HG03439 (cell line): ENCODE results near the gene RPS14.
A peak's percentile ranks its signal among the peaks of the same experiment; 100 is the strongest.
"Not testable (repeated sequence)": the region's sequence is repeated elsewhere in the genome, so short reads cannot be mapped to it uniquely, and the experiment has no call there.

Experiments used
- ATAC-seq: cut with Tn5 transposase; IDR thresholded peaks from one replicate; pipeline ENCODE4 v1.9.1; 2021; ENCODE audit warnings: mild to moderate bottlenecking, moderate library complexity; ENCODE audit not compliant: unreplicated experiment

The RPS14 gene

DNA sequence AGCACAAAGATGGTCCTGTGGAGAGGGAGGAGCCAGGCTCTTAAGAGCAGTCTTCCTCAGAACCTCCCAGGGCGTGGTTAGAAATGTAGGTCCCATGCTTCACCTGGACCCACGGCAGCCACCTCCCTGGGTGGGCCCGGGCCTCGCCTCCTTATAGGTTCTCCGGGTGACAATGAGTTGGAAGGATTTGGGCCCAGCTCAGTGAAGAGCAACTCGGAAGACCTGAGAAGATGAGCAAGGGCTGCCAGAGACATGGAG, 32.1 kb upstream of the RPS14 start:
- ATAC-seq: no peak

DNA sequence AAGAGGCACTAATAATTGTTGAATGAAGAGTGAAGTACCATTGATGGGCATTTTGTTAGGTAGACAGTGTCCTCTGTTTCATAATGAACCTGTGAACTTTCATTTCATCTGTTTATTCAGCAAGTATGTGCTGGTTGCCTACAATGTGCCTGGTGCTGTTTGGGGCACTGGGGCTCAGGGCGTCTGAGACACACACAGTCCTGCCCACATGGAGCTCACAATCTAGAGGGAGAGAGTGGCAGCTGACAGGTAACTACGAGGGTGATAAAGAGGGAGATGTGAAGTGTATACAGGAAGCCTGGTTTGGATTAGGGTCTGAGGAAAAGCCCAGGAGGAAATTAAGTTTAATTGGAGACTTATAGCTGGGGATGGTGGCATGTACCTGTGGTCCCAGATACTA, 29.9 kb upstream of the RPS14 start:
- no peak for ATAC-seq

DNA sequence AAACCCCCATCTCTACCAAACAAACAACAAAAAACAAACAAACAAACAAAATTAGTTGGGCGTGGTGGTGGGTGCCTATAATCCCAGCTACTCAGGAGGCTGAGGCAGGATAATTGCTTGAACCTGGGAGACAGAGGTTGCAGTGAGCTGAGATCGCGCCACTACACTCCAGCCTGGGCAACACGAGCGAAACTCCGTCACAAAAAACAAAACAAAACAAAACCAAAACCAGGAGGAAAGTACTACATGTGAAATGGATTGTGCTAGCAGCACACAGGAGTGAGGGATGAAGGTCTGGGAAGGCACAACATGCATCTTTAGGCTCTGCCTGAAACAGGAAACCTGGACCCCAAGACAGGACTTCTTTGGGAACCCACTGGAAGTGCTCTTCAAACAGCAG, 27.0 kb upstream of the RPS14 start:
- not testable (repeated sequence) for ATAC-seq

DNA sequence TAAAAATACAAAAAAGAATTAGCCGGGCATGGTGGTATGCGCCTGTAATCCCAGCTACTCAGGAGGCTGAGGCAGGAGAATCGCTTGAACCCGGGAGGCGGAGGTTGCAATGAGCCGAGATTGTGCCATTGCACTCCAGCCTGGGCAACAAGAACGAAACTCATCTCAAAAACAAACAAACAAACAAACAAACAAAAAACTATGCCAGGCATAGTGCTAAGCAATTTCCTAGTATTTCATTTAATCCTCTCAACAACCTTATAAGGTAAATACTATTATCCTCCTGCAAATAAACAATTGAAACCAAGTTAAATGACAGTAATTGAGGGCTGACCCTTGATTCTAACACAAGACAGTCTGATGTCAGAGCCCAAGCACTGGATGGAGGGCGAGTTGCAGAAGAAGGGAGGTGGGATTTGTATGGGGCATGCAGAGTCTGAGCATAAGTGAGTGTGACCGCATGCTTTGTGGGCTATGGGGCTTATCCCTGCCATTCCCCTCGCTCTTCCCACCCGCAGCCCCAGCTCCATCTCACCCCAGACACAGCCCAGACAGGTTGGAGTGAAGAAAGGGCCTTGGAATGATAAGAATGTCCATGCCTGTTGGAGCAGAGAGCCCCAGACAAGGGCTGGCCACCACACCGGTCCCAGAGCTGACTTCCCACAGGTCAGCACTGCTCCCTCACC, 24.3 kb upstream of the RPS14 start:
- ATAC-seq: no peak

DNA sequence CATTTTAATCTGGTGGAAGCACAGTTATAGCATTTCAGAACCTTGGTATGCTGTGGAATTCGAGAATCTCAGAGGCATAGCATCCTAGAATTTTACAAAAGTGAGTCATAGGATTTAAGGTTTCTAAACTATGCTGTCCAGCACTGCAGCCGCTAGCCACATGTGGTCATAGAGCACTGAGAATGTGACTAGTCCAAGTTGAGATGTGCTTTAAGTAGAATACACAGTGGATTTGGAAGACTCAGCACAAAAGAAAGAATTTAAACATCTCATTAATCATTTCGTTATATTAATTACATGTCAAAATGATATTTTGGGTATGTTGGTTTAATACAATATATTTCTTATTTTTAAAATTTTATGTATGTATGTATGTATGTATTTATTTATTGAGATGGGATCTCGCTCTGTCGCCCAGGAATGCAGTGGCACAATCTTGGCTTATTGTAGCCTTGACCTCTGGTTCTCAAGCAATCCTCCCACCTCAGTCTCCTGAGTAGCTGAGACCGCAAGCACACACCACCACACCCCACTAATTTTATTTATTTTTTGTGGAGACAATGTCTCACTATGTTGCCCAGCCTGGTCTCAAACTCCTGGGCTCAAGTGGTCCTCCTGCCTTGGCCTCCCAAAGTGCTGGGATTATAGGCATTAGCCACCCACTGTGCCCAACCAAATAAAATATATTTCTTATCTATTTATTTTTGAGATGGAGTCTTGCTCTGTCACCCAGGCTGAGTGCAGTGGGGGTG, 20.4 kb upstream of the RPS14 start:
- no peak for ATAC-seq

DNA sequence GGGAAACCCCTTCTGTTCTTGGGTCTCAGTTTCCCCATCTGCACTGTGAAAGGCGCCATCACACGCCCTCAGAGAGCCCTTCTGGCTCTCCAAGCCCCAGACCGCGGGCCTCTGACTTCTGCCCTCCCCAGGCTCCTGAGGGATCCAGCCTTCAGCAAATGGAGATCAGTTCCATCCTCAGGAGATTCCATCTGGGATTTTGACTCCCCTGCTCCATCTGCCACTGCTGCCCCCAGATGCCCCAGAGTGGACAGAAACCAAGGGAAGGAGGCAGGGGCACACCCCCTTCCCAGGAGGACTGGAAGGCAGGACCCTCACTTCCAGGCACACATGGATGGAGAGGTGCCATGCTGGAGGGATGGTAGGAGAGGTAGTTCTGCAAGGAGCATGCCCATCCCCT, 18.7 kb upstream of the RPS14 start:
- no peak for ATAC-seq

DNA sequence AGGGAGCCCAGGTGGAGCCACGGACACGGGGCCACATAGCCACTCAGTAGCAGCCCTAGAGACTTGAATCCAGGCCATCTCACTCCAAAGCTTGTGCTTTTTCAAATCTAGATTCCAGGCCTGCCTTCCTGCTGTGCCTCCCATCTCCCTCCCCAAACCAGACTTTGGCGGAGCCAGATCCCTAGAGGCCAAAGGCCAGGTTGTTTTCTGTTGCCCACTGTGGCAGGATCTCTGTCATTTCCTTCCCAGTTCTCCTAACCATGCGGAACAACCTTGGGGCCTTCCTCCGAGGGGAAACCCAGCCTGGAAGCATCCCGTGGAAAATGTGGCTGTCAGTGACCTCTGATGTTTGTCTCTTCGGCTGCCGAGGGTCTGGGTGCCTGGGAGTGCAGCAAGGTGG, 16.4 kb upstream of the RPS14 start:
- no peak for ATAC-seq

DNA sequence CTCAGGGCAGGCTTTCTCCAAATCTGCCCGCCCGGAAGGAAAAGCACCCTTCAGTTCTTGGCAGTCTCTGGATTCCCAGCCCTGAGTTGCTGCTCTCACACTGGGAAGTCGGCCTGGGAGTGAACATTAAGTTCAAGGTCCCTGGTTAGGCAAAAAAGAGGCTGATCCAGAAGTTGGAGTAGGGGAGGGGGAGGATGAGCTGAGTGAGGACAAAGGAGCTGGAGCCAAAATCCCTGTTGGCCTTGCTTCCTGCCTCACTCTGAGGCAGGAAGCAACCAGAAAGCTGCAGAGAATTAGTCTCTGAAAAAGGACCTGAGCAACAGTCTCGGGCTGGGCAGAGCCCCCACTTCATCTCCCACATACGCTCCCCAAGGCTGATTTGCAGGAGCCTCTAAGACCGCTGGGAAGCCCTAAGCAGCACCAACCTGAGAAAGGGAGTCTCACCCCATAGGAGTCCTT, 15.0 kb upstream of the RPS14 start:
- ATAC-seq: no peak

DNA sequence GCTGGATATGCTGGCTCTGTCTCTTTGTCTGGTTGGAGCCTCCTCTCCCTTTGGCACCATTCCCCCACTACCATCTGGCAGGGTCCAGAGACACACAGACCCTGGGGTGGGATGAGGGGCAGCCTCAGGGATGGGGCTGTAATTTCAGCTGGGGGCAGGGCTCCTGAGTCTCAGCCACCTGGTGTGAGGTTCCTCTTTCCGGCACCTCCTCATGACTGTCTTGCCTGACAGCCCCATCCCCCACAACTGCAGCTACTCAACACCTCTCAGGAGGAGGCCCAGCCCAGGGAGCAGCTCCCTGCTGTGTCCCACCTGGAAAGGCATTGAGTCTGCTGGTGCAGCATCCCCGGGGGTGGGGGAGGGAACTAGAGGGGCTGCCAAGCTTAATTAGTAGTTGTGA, 11.7 kb upstream of the RPS14 start:
- peak; percentile 65 for ATAC-seq

DNA sequence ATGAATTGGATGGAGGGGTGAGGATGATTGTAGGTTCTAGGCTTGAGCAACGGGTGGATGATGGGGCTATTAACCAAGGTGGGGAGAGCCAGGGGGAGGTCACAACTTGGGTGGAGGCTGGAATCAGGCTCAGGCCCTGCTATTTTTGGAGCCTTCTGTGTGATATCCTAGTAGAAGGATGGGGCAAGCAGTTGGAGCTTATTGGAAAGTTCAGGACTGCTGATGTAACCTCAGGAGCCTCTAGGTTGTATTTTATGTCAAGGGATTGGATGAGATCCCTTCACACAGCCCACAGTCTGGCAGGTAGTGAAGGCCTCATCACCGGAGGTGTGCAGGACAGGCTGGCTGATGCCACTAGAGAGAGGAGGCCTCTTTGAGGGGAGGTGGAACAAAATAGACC, 11.2 kb upstream of the RPS14 start:
- ATAC-seq: no peak

DNA sequence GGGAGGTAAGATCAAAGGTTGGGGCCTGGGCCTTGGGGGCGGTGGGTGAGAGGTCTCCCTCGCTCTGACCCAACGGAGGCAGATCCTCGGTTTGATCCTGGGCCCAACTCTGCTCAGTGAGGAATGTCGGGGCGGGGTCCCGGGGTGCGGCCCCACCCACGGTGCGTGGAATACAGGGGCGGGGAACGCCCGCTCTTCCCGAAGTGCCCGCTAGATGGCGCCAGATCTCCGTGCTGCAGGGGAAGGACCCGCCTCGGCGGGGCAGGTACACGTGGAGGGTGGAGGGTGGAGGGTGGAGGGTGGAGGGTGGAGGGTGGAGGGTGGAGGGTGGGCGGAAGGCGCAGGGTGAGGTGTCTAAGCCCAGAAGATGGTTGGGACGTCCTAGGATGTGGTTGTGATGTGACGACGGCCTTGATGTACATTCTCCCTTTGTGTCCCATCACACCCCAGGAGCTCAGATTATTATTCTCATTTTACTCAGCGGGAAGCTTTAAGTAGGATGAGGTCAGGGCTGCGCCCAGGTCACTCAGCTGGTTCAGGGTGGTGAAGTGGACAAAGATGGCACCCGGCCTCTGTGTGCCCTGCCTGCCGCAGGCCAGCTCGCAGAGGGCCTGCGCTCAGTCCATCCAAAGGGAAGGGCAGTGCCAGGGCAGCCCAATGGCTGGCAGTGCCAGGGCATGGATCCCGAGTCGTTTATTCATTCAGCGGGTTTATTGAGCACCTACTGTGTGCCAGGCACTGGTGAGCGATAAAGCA, 9.4 kb upstream of the RPS14 start:
- peak; percentile 64 for ATAC-seq

DNA sequence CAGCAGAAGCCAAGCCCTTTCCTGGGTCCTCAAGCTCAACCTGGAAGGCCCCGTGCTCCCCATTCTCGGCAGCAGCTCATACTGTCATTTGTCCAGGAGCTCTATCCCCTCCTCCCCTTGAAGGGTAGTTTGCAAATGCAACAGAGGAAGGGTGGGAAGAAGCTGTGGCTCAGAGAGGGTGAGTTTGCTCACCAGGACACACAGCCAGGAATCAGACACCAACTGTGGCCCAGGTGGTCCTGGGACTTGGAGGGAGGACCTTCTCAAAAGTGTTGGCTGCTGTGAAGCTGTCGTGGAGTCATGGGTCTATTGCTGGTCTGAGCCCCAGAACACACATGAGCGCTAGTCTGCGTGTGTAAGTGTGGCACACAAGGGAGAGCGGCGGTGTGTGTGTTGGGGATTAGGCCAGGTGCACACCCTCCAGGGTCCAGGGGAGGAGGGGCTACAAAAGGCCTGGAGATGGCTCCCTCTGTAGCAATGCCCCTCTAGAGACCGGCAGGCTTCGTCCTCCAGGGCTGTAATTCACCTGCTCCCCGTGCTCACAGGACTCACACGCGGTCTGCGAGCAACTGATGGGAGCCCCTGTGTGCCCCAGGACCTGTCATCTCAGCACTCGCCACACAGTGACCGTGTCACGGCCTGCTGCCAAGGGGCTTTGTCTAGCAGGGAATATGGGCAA, 8.2 kb upstream of the RPS14 start:
- no peak for ATAC-seq

DNA sequence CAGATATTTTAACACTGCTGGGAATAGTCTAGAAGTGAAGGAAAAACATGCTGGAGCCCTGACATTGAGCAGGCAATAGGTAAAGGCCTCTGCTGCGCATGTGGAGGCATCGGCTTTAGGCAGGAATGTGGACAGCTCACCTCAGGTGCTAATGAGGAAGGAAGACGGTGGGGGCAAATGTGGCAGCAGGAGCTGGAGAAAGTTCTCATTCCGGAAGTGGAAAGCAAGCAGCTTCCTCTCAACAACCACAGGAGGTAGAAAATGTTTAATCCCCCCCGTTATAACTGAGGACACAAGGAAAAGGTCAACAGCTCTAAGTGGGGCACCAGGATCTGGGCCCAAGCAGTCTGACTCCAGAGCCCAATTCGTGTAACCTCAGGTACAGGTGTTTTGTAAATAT, 7.6 kb upstream of the RPS14 start:
- ATAC-seq: no peak

DNA sequence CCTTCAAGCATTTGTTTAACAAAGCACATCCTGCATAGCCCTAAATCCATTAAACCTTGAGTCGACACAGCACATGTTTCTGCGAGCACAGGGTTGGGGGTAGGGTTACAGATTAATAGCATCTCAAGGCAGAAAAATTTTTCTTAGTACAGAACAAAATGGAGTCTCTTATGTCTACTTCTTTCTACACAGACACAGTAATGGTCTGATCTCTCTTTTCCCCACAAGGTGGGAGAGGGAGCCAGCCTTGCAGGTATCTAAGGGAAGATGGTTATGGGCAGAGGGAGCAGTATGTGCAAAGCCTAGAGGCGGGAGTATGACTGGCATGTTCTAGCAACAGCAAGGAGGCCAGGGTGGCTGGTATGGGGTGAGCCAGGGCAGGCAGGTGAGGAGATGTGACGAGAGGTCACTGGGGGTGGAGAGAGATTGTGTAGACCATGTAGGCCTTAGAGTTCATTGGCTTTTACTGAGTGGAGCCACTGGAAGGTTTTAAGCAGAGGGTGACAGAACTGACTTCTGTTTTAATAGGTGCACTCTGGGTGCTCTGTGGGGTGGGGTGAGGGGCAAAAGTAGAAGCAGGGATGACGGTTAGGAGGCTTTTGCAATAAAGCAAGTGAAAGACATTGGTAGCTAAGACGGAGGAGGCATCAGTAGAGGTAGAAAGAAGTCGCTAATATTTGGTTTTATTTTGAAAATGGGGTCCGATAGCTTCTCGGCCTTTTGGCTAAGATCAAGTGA, 5.1 kb upstream of the RPS14 start:
- no peak for ATAC-seq

DNA sequence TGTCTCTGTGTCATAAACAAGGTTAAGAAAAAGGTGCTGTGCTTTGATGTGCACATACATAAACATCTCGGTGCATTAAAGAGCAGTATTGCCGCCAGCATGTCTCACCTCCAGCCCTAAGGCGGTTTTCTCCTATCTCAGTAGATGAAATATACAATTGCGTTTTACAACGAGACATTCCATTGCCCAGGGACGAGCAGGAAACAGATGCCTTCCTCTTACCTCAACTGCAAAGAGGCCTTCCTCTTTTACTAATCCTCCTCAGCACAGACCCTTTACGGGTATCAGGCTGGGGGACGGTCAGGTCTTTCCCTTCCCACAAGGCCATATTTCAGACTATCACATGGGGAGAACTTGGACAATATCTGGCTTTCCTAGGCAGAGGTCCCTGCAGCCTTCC, 4.5 kb upstream of the RPS14 start:
- ATAC-seq: not testable (repeated sequence)

DNA sequence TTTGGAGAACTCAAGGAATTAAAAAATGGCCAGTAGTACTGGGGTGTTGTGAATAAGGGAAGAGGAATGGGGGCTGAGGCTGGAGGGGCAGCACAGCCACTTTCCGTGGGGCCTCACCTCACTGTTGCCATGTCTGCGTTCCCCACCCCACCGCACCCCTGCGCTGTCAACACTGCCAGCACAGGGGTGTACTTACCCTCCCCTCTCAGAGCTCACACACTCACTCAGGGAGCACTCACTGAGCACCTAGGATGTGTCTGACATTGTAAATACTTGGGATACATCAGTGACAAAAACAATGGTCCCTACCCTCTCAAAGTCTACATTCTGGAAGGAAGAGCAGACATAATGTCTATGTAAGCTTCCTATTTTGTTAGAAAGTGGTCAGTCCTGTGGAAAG, 3.4 kb upstream of the RPS14 start:
- no peak for ATAC-seq

DNA sequence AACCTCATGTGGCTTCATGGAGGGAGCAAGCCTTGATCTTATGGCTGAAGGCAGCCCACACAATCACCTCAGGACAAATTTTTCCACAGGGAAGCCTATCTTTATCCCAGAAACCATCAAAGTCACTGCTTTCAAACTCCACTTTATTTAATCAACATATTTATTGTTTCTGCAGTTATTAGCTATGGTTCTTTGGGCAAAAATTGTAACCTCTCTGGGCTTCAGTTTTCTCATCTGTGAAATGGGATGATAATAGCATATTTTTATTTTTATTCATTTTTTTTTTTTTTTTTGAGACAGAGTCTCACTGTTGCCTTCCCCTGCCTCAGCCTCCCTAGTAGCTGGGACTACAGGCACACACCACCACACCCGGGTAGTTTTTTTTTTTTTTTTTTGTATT, 2.1 kb upstream of the RPS14 start:
- no peak for ATAC-seq

DNA sequence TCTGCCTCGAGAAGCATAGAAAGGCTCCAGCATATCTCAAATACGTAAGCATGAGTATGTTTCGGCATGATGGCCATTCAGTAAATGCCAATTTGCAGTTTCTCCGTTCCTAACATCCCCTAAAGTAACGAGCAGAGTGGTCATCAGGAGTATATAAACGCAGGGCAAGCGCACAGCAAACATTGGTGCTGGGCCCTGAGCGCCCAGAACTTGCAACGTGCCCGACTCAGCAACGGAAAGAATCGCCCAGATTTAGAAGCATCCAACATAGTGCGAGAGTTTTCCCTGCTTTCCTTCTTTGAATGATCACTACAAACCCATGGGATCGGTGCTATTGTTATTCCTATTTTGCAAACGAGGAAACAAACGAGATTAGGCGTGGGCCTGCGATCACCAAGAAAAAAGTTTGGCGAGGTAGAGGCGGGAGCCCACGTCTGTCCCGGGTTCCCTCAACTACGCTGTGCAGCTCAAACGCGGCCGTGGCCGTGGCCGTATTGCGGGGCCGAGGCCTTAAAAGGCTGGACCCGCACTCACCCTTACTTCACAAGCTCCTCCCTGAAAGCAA, 505 bp downstream of the RPS14 start:
- ATAC-seq: peak; percentile 7

DNA sequence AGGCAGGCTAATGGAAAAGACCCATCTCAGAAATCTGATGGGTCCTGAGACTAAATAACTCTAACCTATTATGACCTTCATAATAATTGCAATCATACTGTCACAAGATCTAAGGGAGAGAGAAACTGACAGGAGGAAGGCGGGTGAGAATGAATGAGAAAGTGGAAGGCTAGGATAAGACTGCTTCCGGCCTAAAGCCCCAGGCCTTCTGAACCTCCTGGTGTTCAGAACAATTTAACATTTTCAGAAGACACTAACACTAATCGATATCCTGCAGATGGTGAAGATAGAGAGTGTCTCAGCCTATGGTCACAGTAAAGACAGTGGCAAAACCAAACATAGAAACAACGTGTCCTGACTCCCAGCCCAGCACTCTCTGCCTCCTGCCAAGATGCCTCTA, 1.2 kb downstream of the RPS14 start:
- no peak for ATAC-seq

DNA sequence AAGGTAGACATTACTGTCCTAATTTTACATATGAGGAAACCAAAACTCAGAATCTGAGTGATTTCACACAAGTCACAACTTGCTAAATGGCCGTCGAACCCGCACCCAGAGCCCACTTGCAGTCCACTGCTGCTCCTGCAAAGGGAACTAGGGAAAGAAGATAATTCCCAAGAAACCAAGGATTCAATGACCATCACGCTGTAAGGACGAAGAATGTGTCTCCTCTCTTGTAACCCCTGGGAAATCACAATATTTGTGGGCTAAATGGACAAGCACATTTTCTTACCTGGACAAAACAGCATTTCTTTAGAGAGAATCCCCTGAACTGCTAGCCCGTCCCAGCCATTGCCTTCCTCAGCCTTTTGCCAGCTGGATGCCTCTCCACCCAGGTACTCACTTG, 2.4 kb downstream of the RPS14 start:
- ATAC-seq: no peak

DNA sequence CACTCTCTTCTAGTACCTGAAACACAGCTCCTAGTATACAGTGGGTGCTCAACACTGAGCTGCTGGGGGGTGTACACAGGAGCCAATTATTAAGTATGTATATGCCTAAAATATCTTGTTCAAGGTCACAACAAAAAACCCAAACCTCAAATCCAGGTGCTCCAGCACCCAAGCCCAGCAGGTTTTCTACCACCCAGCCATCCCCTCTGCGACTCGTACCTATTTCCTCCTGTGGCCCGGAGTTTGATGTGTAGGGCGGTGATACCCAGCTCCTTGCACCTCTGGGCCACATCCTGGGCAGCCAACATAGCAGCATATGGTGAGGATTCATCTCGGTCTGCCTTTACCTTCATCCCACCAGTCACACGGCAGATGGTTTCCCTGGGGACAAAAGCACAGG, 3.0 kb downstream of the RPS14 start:
- ATAC-seq: no peak
